Prostate gland (tissue), 2 donors: ENCODE measurements around the gene GALNT7. TPM values are rescaled to one million over a fixed set of nuclear protein-coding genes. Genes with fewer than 3 reads are reported as not detected.

Source experiments
- DNase-seq: peaks from one replicate; pipeline ENCODE4 v3.0.0-alpha.2; 2019; ENCODE audit warnings: low spot score
- H3K27ac ChIP-seq, 2 donors: fragments of 200-600 bp; sonication (generic); 2 replicates each; pipeline ENCODE4 v1.5.1; 2017 to 2019
- H3K27me3 ChIP-seq: fragments of 200-600 bp; sonication (generic); replicated peaks from 2 replicates; pipeline ENCODE4 v1.5.1; 2019; ENCODE audit not compliant: insufficient read depth
- H3K36me3 ChIP-seq, 2 donors: fragments of 200-600 bp; sonication (generic); 1 replicate in 1 of 2; 2 replicates in 1 of 2; pipeline versions ENCODE4 v1.5.1 to v1.8.1; 2017 to 2019
- H3K4me1 ChIP-seq: fragments of 200-600 bp; sonication (generic); replicated peaks from 2 replicates; pipeline ENCODE4 v1.5.1; 2019
- H3K4me3 ChIP-seq, 2 donors: fragments of 200-600 bp; sonication (generic); 2 replicates each; pipeline ENCODE4 v1.5.1; 2017 to 2019
- H3K9me3 ChIP-seq: fragments of 200-600 bp; sonication (generic); 2 replicates; pipeline ENCODE4 v1.5.1; 2017
- POLR2A ChIP-seq: fragments of 450-650 bp; IDR thresholded peaks from one replicate; pipeline ENCODE4 v1.6.1; 2016; ENCODE audit warnings: antibody characterized with exemption, mild to moderate bottlenecking
- POLR2AphosphoS5 ChIP-seq: sonication (generic); formaldehyde crosslinking; IDR thresholded peaks from one replicate; pipeline ENCODE4 v1.6.1; 2017; ENCODE audit warnings: antibody characterized with exemption
- WGBS: methylation state at CpG from one replicate; pipeline ENCODE4 v1.1.5; 2018; 5-methylcytosine and 5-hydroxymethylcytosine counted together
- intact Hi-C: fragments of 100-400 bp; cut with DNase I; formaldehyde crosslinking; loops from one replicate; pipeline ENCODE4 v1.14.2; 2022
- total RNA-seq, 2 donors: library from RNA; depleted of rRNA; stranded (reverse); fragments of >200 nt; gene quantifications; one replicate each; pipeline ENCODE4 v1.1.0, GENCODE V29; 2016
- TF ChIP-seq, protein P1 (sequence below), 4 experiments: fragments of 200-600 bp in 2 of 4; fragments of 450-650 bp in 2 of 4; sonication (generic) in 2 of 4; IDR thresholded peaks; 1 replicate in 3 of 4; 2 replicates in 1 of 4; pipeline ENCODE4 v1.5.1; 2016 to 2019; ENCODE audit warnings: antibody characterized with exemption in 4 of 4, mild to moderate bottlenecking in 2 of 4, moderate library complexity in 2 of 4

Gene GALNT7
- total RNA-seq, 2 donors from 2014 or later, result 45.5 to 109 TPM

DNA sequence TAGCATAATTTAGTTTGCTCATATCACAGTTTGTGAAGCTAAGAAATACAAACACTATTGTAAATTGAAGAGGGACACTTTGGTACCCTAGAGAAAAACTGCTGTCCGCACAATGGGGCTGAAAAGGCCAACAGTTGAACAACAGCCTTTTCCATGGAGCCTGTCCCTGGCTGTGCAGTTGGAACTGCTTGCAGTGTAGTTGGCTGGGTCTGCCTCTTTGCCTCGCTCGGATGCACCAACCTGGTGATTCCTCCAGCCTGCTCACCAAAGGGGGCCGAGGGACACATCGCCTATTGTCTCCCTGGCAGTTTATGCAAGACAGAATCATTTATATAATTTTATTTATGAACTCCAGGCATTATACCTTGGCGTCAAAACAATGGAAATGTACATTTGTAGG, 16.5 kb upstream of the GALNT7 start:
- intact Hi-C loops, result no loop called here
- Histone ChIP-seq H3K9me3 (no peaks in the 10 kb centered on the region), H3K4me1 (no peaks in the 10 kb centered on the region), H3K27ac (no peak overlapping the region), H3K36me3 (no peaks in the 10 kb centered on the region), H3K27me3 (no peaks in the 10 kb centered on the region), H3K4me3 (no peak overlapping the region)
- no peak for DNase-seq
- 93% methylated on average over 6 of the region's 6 CpGs for WGBS
- TF ChIP-seq POLR2A, result no peak
- TF ChIP-seq, protein P1, sequence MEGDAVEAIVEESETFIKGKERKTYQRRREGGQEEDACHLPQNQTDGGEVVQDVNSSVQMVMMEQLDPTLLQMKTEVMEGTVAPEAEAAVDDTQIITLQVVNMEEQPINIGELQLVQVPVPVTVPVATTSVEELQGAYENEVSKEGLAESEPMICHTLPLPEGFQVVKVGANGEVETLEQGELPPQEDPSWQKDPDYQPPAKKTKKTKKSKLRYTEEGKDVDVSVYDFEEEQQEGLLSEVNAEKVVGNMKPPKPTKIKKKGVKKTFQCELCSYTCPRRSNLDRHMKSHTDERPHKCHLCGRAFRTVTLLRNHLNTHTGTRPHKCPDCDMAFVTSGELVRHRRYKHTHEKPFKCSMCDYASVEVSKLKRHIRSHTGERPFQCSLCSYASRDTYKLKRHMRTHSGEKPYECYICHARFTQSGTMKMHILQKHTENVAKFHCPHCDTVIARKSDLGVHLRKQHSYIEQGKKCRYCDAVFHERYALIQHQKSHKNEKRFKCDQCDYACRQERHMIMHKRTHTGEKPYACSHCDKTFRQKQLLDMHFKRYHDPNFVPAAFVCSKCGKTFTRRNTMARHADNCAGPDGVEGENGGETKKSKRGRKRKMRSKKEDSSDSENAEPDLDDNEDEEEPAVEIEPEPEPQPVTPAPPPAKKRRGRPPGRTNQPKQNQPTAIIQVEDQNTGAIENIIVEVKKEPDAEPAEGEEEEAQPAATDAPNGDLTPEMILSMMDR (IDR thresholded peaks at IDR 0.05), result no peak
- no peak for TF ChIP-seq POLR2AphosphoS5

DNA sequence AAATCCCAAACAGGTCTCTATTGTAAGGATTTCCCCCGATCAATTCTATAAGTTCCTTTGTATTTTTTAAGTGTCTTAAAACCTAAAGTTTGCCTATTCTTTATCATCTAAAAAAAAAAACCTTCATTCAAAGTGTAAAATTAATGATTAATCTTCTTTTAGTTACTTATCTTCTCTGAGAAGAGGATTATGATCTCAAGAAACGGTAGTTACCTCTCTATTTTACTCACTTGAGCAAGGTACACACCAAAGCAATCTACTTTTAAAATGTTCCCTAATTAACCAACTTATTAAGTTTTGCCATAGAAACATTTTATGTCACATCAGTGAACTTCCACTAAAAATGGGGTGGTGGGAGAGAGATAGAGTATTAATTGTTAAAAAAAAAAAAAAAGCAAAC, 15.2 kb upstream of the GALNT7 start:
- intact Hi-C loops, result no loop called here
- H3K4me1 ChIP-seq, result no peaks in the 10 kb centered on the region
- no peaks in the 10 kb centered on the region for H3K27me3 ChIP-seq
- H3K9me3 ChIP-seq, result no peaks in the 10 kb centered on the region
- no peak for DNase-seq
- H3K4me3 ChIP-seq, result no peak overlapping the region
- no peak overlapping the region for H3K27ac ChIP-seq
- TF ChIP-seq, protein P1 (IDR thresholded peaks at IDR 0.05), result no peak
- TF ChIP-seq POLR2A (no peak), POLR2AphosphoS5 (no peak)
- H3K36me3 ChIP-seq, result no peaks in the 10 kb centered on the region
- WGBS, result 73% methylated on average over 2 of the region's 2 CpGs

DNA sequence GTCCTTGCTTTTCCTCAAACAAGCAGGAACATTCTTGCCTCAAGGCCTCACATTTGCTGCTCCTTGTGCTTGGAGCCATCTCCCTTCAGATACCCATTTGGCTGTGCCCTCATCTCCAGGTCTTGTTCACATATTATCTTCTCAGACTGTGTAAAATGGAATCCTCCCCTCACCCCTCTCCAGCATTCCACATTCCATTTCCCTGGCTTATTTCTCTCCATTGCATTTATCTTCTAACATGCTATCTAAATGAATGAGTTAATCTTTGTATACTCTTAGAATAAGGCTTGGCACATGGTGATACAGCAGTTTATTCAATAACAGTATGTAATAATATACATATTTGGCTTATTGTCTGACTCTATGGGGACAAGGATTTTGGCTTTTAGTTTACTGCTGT, 8.8 kb upstream of the GALNT7 start:
- Histone ChIP-seq H3K4me3 (no peak overlapping the region), H3K27me3 (no peaks in the 10 kb centered on the region), H3K4me1 (no peaks in the 10 kb centered on the region), H3K27ac (no peak overlapping the region), H3K9me3 (no peaks in the 10 kb centered on the region), H3K36me3 (no peaks in the 10 kb centered on the region)
- no peak for DNase-seq
- TF ChIP-seq, protein P1 (IDR thresholded peaks at IDR 0.05), result no peak
- no peak for TF ChIP-seq POLR2AphosphoS5
- intact Hi-C loops, result no loop called here

DNA sequence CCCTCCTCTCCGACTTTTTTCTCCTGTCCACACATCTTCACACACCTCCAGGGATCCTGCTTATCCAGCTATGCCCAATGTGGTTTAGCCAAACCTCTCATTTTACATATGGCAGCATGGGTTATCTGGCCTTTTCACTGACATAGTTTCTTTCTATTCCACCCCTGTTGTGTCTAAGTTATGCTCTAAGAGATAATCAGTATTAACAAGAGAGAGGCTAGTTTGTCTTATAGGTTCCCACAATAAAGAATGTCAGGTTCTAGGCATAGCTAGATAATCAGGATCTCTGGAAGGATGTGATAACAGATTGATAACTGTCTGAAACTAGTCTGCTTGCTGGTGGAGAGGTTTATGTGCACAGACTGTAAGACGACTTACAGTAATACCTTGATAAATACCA, 7.7 kb upstream of the GALNT7 start:
- no peak overlapping the region for H3K4me3 ChIP-seq

DNA sequence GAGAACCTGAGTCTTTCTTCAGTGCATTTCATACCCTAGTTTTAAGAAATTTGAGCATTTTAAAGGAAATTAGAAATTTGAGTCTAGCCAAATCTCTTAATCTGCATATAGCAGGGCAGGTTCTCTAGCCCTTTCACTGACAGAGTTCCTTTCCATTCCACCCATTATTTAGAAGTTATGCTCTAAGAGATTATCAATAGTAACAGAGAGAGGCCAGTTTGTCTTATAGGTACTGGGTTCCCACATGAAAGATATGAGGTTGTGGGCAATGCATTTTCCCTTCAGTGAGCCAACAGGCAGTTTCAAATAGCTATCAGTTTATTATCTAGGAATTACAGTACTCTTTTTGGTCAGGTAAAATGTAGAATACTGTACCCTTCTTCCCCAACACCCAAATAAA, 7.3 kb upstream of the GALNT7 start:
- TF ChIP-seq POLR2A, result no peak
- TF ChIP-seq, protein P1 (IDR thresholded peaks at IDR 0.05), result no peak
- TF ChIP-seq POLR2AphosphoS5, result no peak
- Histone ChIP-seq H3K9me3 (no peaks in the 10 kb centered on the region), H3K27ac (no peak overlapping the region), H3K27me3 (no peaks in the 10 kb centered on the region), H3K4me3 (no peak overlapping the region), H3K4me1 (no peaks in the 10 kb centered on the region), H3K36me3 (no peaks in the 10 kb centered on the region)
- no peak for DNase-seq
- intact Hi-C loops, result no loop called here

More for the DNA sequence above, 7.7 kb upstream of the GALNT7 start:
- H3K27ac ChIP-seq, result no peak overlapping the region
- DNase-seq, result no peak
- intact Hi-C loops, result no loop called here
- H3K4me1 ChIP-seq, result no peaks in the 10 kb centered on the region
- TF ChIP-seq POLR2A (no peak), POLR2AphosphoS5 (no peak)
- TF ChIP-seq, protein P1 (IDR thresholded peaks at IDR 0.05), result no peak
- H3K27me3 ChIP-seq, result no peaks in the 10 kb centered on the region
- 96% methylated on average over 2 of the region's 2 CpGs for WGBS
- no peaks in the 10 kb centered on the region for H3K36me3 ChIP-seq
- H3K9me3 ChIP-seq, result no peaks in the 10 kb centered on the region
